Muscle layer of colon (tissue), 2 donors: Measurements from ENCODE around the gene CEBPA.

Experiments used
- H3K27ac ChIP-seq: one replicate; pipeline ENCODE4 v1.7.0; 2013; ENCODE audit warnings: low read depth, mild to moderate bottlenecking, low read length, moderate library complexity
- H3K27me3 ChIP-seq, 2 donors: one replicate each; pipeline ENCODE4 v1.7.0; 2013; ENCODE audit warnings: low read length in 2 of 2, mild to moderate bottlenecking in 2 of 2; ENCODE audit not compliant: insufficient read depth in 2 of 2, control insufficient read depth in 1 of 2
- H3K36me3 ChIP-seq: one replicate; pipeline ENCODE4 v1.7.0; 2013; ENCODE audit warnings: mild to moderate bottlenecking, low read length; ENCODE audit not compliant: insufficient read depth
- H3K4me1 ChIP-seq: one replicate; pipeline ENCODE4 v1.7.0; 2013; ENCODE audit warnings: mild to moderate bottlenecking, low read length; ENCODE audit not compliant: insufficient read depth
- H3K4me3 ChIP-seq, 2 donors: one replicate each; pipeline ENCODE4 v1.7.0; 2013; ENCODE audit warnings: low read length in 2 of 2, low read depth in 1 of 2, mild to moderate bottlenecking in 1 of 2, moderate library complexity in 1 of 2
- H3K9ac ChIP-seq: one replicate; pipeline ENCODE4 v1.7.0; 2013; ENCODE audit warnings: low read length
- H3K9me3 ChIP-seq: one replicate; pipeline ENCODE4 v1.7.0; 2013; ENCODE audit warnings: mild to moderate bottlenecking, low read length
- donor health status: abdominal sarcoma.
- donor health status: Adenocarcinoma of cecum.

CEBPA gene

DNA sequence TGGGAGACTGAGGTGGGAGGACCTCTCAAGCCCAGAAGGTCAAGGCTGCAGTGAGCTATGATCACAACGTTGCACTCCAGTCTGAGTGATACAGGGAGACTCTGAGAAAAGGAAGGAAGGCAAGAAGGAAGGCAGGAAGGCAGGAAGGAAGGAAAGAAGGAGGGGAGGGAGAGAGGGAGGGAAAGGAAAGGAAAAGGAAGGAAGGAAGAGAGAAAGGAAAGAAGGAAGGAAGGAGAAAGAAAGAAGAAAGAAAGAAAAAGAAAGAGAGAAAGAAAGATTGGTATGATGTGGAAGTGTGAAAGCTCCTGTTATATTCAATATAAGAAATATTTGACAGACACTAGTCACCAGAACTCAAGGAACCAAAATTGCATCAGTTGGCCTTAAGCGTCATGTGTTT lies 38.7 kb upstream of the CEBPA start:
- H3K27ac ChIP-seq = no peak overlapping the region
- no peak overlapping the region for H3K9ac ChIP-seq
- H3K4me3 ChIP-seq = no peak overlapping the region
- no peaks in the 10 kb centered on the region for H3K36me3 ChIP-seq
- H3K4me1 ChIP-seq = peaks cover 9% of the 10 kb centered on the region
- no peaks in the 10 kb centered on the region for H3K9me3 ChIP-seq
- no peaks in the 10 kb centered on the region for H3K27me3 ChIP-seq

DNA sequence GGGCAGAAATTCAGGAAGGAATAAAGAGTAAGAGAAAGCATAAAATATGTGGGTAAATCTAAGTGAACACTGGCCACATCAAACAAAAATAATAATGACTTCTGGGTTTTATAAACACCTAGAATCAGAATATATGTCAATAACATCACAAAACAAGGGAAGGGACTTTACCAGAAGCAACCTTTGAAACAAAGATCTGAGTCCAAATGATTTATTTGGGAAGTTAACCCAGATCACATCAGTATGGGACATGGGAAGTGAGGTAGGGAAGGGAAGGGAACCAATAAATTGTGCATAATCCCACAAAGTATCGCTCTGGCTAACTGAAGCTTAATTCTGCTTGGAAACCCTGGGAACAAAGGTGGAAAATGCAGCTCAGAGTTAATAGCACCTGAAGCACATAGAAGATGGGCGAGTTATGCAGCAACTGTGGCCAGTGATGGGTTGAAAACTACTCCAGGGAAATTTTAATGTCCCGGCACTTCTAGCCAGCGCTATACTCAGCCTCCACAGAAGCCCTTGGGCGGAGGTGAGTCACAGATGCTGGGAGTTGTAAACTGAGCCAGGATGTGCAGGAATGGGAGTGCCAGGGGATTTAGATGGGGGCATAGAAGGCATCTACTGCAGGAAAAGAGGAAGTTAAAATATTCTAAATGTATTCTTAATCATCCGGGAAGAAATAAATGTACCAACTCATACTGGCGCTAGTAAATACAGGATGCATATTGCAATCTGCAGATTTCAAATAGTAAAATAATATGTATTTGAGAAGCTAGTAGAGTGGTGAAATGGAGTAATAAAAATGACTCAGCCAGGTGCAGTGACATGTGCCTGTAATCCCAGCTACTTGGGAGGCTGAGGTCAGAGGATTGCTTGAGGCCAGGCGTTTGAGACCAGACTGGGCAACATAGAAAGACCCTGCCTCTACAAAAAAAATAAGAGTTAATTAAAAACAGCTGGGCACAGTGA lies 37.0 kb upstream of the CEBPA start:
- H3K9ac ChIP-seq = no peak overlapping the region
- H3K27me3 ChIP-seq = no peaks in the 10 kb centered on the region
- no peak overlapping the region for H3K4me3 ChIP-seq
- H3K36me3 ChIP-seq = no peaks in the 10 kb centered on the region
- H3K9me3 ChIP-seq = no peaks in the 10 kb centered on the region
- peaks cover 4% of the 10 kb centered on the region for H3K4me1 ChIP-seq
- no peak overlapping the region for H3K27ac ChIP-seq

DNA sequence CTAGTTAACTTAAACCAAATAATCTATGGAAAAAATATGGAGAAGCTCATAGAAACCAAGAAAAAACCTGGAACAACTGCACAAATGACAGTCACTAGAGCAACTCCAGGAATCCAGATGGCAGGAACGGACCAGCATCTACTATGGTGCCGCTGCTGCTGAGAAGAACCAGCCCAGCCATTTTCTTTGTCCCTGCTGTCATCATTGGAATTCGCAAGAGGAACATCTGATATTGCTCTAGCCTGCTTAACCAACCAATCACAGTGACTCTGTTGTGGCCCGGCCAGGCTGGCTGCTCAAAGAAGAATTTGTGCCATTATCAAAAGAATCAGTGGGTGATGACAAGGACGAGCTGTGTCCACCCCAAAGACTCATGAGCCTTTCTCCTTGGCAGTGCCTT lies 33.1 kb upstream of the CEBPA start:
- H3K4me3 ChIP-seq = no peak overlapping the region
- no peaks in the 10 kb centered on the region for H3K27me3 ChIP-seq
- H3K36me3 ChIP-seq = no peaks in the 10 kb centered on the region
- no peaks in the 10 kb centered on the region for H3K4me1 ChIP-seq
- no peaks in the 10 kb centered on the region for H3K9me3 ChIP-seq
- H3K27ac ChIP-seq = no peak overlapping the region
- H3K9ac ChIP-seq = no peak overlapping the region

DNA sequence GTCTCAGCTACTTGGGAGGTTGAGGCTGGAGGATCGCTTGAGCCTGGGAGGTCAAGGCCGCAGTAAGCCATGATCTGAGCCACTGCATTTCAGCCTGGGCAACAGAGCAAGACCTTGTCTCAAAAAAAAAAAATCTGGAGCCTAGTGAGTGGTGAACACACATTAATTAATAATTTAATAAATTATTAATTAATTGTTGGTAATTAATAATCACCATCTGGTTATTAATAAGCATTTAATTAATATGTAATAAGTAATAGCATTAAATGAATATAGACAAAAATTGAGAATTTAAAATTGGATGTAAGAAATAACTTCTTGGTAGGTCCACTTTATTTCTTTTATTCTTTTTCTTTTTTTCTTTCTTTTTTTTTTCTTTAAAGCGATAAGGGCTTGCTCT lies 31.9 kb upstream of the CEBPA start:
- no peaks in the 10 kb centered on the region for H3K9me3 ChIP-seq
- no peak overlapping the region for H3K27ac ChIP-seq
- H3K9ac ChIP-seq = no peak overlapping the region
- peaks cover 0 to 1% of the 10 kb centered on the region in 2 donors for H3K27me3 ChIP-seq
- no peaks in the 10 kb centered on the region for H3K36me3 ChIP-seq
- no peaks in the 10 kb centered on the region for H3K4me1 ChIP-seq
- H3K4me3 ChIP-seq = no peak overlapping the region

DNA sequence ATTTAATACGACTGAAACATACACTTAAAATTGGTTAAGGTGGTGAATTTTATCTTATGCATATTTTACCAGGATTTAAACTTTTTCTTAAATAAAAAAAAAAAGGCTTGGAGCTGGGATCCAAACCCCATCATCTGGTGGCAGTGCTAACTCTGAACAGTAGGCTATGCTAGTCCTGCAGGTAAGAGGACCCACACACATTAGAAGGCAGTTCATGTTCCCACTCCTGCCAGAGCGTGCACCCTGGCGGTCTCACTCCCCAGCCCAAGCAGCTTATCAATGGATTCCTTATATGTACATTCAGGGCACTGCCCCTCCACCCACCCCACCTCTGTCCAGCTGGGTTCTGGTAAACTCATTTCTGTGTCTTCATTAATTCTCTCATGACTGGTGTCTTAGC lies 31.3 kb upstream of the CEBPA start:
- no peaks in the 10 kb centered on the region for H3K36me3 ChIP-seq
- H3K9ac ChIP-seq = no peak overlapping the region
- H3K4me1 ChIP-seq = no peaks in the 10 kb centered on the region
- no peak overlapping the region for H3K4me3 ChIP-seq
- H3K9me3 ChIP-seq = no peaks in the 10 kb centered on the region
- H3K27me3 ChIP-seq = peaks cover 0 to 4% of the 10 kb centered on the region in 2 donors
- H3K27ac ChIP-seq = no peak overlapping the region

DNA sequence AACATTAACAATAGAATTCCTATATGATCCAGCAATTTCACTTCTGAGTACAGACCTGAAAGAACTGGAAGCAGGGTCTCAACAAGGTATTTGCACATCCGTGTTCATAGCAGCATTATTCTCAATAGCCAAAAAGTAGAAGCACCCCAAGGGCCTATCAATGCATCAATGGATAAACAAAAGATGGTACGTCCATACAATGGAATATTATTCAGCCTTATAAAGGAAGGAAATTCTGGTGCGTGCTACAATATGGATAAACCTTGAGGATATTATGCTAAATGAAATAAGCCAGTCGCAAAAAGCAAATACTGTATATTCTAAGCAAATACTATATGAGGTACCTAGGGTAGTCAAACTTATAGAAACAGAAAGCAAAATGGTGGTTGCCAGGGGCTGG lies 30.8 kb upstream of the CEBPA start:
- Histone ChIP-seq H3K9me3 (no peaks in the 10 kb centered on the region), H3K36me3 (no peaks in the 10 kb centered on the region), H3K9ac (no peak overlapping the region), H3K27ac (no peak overlapping the region), H3K4me1 (no peaks in the 10 kb centered on the region), H3K27me3 (peaks cover 0 to 4% of the 10 kb centered on the region in 2 donors), H3K4me3 (no peak overlapping the region)

DNA sequence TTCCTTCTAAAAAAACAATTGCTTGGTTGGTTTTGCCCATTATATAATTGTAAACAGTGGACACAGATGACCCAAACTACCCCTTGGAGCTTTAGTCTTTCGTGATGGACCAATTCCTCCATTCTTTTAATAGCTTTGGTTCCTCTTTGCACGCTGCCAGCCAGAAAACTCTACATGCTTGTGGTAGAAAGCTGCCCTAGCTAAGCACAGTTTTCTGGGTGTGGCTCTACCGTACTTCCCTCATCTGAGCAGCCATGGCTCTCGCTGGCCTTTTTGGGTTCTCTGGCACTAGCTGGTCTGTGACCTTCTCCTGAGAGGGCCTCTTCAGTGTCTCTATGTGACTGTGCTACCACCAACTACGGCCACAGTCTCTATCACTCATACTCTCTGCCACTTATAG lies 29.9 kb upstream of the CEBPA start:
- no peak overlapping the region for H3K9ac ChIP-seq
- H3K4me1 ChIP-seq = no peaks in the 10 kb centered on the region
- no peaks in the 10 kb centered on the region for H3K9me3 ChIP-seq
- no peaks in the 10 kb centered on the region for H3K36me3 ChIP-seq
- H3K27ac ChIP-seq = no peak overlapping the region
- H3K4me3 ChIP-seq = no peak overlapping the region
- peaks cover 0 to 4% of the 10 kb centered on the region in 2 donors for H3K27me3 ChIP-seq

DNA sequence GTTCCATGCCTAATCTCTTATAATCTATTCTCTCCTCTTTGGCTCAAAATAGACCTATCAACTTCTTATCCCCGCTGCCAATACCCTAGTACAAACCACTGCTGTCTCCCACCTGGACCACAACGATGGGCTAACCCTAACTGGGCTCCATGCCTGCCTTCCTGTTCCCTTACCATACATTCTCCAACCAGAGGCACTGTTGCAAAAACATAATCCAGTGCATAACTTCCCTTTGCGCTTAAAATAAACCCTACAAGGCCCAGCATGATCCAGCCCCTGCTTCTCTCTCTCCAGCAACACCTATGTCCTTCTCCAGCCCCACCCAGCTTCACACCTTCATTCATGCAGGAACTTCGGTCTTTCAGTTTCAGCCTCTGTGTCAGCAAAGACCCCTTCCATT lies 27.4 kb upstream of the CEBPA start:
- no peaks in the 10 kb centered on the region for H3K4me1 ChIP-seq
- no peak overlapping the region for H3K9ac ChIP-seq
- no peaks in the 10 kb centered on the region for H3K36me3 ChIP-seq
- H3K27ac ChIP-seq = no peak overlapping the region
- H3K27me3 ChIP-seq = peaks cover 0 to 4% of the 10 kb centered on the region in 2 donors
- no peaks in the 10 kb centered on the region for H3K9me3 ChIP-seq
- H3K4me3 ChIP-seq = no peak overlapping the region

DNA sequence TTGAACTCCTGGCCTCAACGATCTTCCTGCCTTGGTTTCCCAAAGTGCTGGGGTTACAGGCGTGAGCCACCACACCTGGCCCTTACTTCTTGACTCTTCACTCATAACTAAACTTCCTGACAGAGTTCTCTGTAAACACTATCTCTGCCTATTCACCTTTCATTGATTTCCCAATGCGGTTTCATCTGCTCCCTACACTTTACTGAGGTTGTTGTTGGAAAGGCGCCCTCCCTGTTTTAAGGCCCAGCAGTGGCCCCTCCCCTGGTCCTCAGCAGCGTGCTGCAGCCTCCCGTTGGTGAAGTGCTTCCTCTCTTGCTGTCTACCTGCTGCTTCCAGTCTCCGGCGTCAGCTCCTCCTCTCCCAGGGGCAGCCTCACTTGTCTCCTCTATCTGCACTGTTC lies 26.7 kb upstream of the CEBPA start:
- H3K27me3 ChIP-seq = peaks cover 0 to 4% of the 10 kb centered on the region in 2 donors
- no peak overlapping the region for H3K27ac ChIP-seq
- no peak overlapping the region for H3K9ac ChIP-seq
- H3K9me3 ChIP-seq = no peaks in the 10 kb centered on the region
- H3K4me3 ChIP-seq = no peak overlapping the region
- no peaks in the 10 kb centered on the region for H3K36me3 ChIP-seq
- no peaks in the 10 kb centered on the region for H3K4me1 ChIP-seq

DNA sequence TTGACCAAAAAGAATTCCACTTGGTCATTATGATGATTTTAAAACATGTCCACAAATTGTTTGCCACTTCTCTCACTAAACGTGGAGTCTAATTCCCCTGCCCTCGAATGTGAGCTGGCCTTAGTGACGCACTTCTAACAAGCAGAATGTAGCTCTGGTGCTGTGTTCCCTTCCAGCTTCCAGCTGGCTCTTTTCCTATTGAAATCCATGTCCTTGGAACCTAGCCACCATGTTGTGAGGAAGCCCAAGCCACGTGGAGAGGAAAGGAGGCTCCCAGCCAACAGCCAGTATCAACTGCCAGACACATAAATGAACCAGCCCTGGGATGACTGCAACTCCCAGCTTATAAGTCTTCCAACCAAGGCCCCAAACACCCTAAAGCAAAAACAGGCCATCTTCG lies 23.6 kb upstream of the CEBPA start:
- no peak overlapping the region for H3K27ac ChIP-seq
- no peaks in the 10 kb centered on the region for H3K4me1 ChIP-seq
- H3K36me3 ChIP-seq = no peaks in the 10 kb centered on the region
- H3K27me3 ChIP-seq = peaks cover 0 to 4% of the 10 kb centered on the region in 2 donors
- H3K9ac ChIP-seq = no peak overlapping the region
- H3K4me3 ChIP-seq = no peak overlapping the region
- H3K9me3 ChIP-seq = no peaks in the 10 kb centered on the region

DNA sequence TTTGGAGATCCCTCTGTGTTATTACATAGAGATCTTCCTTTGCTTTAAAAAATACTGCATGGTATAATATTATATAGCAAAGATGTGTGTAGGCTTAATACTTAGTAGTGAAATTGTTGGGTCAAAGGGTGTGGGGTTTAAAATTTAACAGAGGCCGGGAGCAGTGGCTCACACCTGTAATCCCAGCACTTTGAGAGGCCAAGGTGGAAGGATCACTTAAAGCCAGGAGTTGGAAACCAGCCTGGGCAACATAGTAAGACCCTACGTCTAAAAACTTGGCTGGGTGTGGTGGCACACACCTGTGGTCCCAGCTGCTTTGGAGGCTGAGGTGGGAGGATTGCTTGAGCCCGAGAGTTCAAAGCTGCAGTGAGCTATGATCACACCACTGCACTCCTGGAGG lies 22.3 kb upstream of the CEBPA start:
- Histone ChIP-seq H3K9ac (no peak overlapping the region), H3K36me3 (no peaks in the 10 kb centered on the region), H3K4me1 (no peaks in the 10 kb centered on the region), H3K4me3 (no peak overlapping the region), H3K27me3 (peaks cover 0 to 4% of the 10 kb centered on the region in 2 donors), H3K9me3 (no peaks in the 10 kb centered on the region), H3K27ac (no peak overlapping the region)
